ENCODE results near the gene LLGL2.

The LLGL2 gene

GRCh38 chr17:75617675-75618074 is 92.2 kb downstream of the LLGL2 start:
- TF ChIP-seq CTCF (IDR thresholded peaks at IDR 0.05; ENCODE audit: insufficient read depth, low read depth, low read length, missing control alignments), result no peak
- DNase-seq (ENCODE audit: low read depth), result no peak
- no peak overlapping the region for H3K4me3 ChIP-seq (ENCODE audit: low read length)

- peak; percentile 45 for DNase-seq (ENCODE audit: low read depth)
- H3K4me3 ChIP-seq (ENCODE audit: low read length), result no peak overlapping the region
- peak; percentile 45 for TF ChIP-seq CTCF (IDR thresholded peaks at IDR 0.05; ENCODE audit: insufficient read depth, low read depth, low read length, missing control alignments)
Observed at GRCh38 chr17:75619506-75620431, 94.3 kb downstream of the LLGL2 start.

GRCh38 chr17:75621489-75621888 is 96.0 kb downstream of the LLGL2 start:
- H3K4me3 ChIP-seq (ENCODE audit: low read length), result no peak overlapping the region
- TF ChIP-seq CTCF (IDR thresholded peaks at IDR 0.05; ENCODE audit: insufficient read depth, low read depth, low read length, missing control alignments), result no peak
- no peak for DNase-seq (ENCODE audit: low read depth)

GRCh38 chr17:75622076-75622475 is 96.6 kb downstream of the LLGL2 start:
- H3K4me3 ChIP-seq (ENCODE audit: low read length), result no peak overlapping the region
- no peak for TF ChIP-seq CTCF (IDR thresholded peaks at IDR 0.05; ENCODE audit: insufficient read depth, low read depth, low read length, missing control alignments)
- no peak for DNase-seq (ENCODE audit: low read depth)

DNA sequence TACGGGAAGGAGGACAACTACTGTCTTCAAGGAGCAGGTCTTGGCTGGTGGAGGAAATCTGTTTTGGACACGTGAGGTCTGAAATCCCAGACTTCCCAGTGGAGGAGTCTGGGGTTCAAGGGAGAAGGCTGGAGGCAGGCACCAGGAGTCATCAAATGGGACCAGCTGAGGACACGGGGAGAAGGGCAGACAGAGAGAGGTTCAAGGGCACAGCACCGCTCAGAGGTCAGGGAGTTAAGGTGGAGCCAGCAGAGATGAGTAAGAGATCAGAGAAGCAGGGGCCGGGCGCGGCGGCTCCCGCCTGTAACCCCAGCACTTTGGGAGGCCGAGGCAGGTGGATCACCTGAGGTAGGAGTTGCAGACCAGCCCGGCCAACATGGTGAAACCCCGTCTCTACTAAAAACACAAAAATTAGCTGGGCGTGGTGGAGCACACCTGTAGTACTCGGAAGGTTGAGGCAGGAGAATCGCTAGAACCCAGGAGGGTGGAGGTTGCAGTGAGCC is 97.3 kb downstream of the LLGL2 start:
- TF ChIP-seq CTCF (IDR thresholded peaks at IDR 0.05; ENCODE audit: insufficient read depth, low read depth, low read length, missing control alignments), result no peak
- no peak overlapping the region for H3K4me3 ChIP-seq (ENCODE audit: low read length)
- no peak for DNase-seq (ENCODE audit: low read depth)

- no peak overlapping the region for H3K4me3 ChIP-seq (ENCODE audit: low read length)
- no peak for DNase-seq (ENCODE audit: low read depth)
- no peak for TF ChIP-seq CTCF (IDR thresholded peaks at IDR 0.05; ENCODE audit: insufficient read depth, low read depth, low read length, missing control alignments)
Observed at GRCh38 chr17:75623386-75623785, 97.9 kb downstream of the LLGL2 start.
